Measurements from ENCODE around the gene RNF152.
A peak's percentile ranks its signal among the peaks of the same experiment; 100 is the strongest.

RNF152 gene

GRCh38 chr18:61838521-61838920 lies 54.3 kb downstream of the RNF152 start:
- DNase-seq (ENCODE audit: low spot score) = no peak
- H3K27ac ChIP-seq = peak overlapping the region in 1 of 2 donors; percentile 47

GRCh38 chr18:61833978-61834377 lies 58.8 kb downstream of the RNF152 start:
- no peak overlapping the region for H3K4me3 ChIP-seq
- no peak for DNase-seq (ENCODE audit: low spot score)
- H3K27ac ChIP-seq = no peak overlapping the region

More at GRCh38 chr18:61838521-61838920, 54.3 kb downstream of the RNF152 start:
- H3K4me3 ChIP-seq = no peak overlapping the region
- no peak for TF ChIP-seq CTCF (IDR thresholded peaks at IDR 0.05)

GRCh38 chr18:61833387-61833786 lies 59.4 kb downstream of the RNF152 start:
- H3K27ac ChIP-seq = peak overlapping the region in 1 of 2 donors; percentile 17

More at GRCh38 chr18:61833978-61834377, 58.8 kb downstream of the RNF152 start:
- no peak for TF ChIP-seq CTCF (IDR thresholded peaks at IDR 0.05)

GRCh38 chr18:61832858-61833257 lies 59.9 kb downstream of the RNF152 start:
- no peak for DNase-seq (ENCODE audit: low spot score)
- no peak for TF ChIP-seq CTCF (IDR thresholded peaks at IDR 0.05)
- Histone ChIP-seq H3K4me3 (peak overlapping the region; percentile 16), H3K27ac (peak overlapping the region in 1 of 2 donors; percentile 17)

More at GRCh38 chr18:61833387-61833786, 59.4 kb downstream of the RNF152 start:
- H3K4me3 ChIP-seq = peak overlapping the region; percentile 16
- no peak for TF ChIP-seq CTCF (IDR thresholded peaks at IDR 0.05)
- no peak for DNase-seq (ENCODE audit: low spot score)

- Histone ChIP-seq H3K27ac (peak overlapping the region; percentile 27 to 52), H3K4me3 (peak overlapping the region; percentile 41)
- no peak for DNase-seq (ENCODE audit: low spot score)
- no peak for TF ChIP-seq CTCF (IDR thresholded peaks at IDR 0.05)
These were observed 61.7 kb downstream of the RNF152 start for GRCh38 chr18:61831071-61831470.

GRCh38 chr18:61829108-61829507 lies 63.7 kb downstream of the RNF152 start:
- no peak for TF ChIP-seq CTCF (IDR thresholded peaks at IDR 0.05)
- no peak for DNase-seq (ENCODE audit: low spot score)
- peak overlapping the region in 1 of 2 donors; percentile 15 for H3K27ac ChIP-seq
- no peak overlapping the region for H3K4me3 ChIP-seq

- DNase-seq (ENCODE audit: low spot score) = no peak
- H3K4me3 ChIP-seq = no peak overlapping the region
- H3K27ac ChIP-seq = no peak overlapping the region
- no peak for TF ChIP-seq CTCF (IDR thresholded peaks at IDR 0.05)
These were observed 65.2 kb downstream of the RNF152 start for GRCh38 chr18:61827591-61827990.
